GM13976 (cell line): ENCODE data around the gene SHC3.

Experiments
- DNase-seq: peaks from one replicate; pipeline ENCODE4 v3.0.0; 2012; ENCODE audit warnings: low spot score
- in situ Hi-C: fragments of 300-500 bp; cut with MboI; formaldehyde crosslinking; loops from one replicate; pipeline ENCODE4 v1.12.0; 2022; ENCODE audit warnings: low sequenced_read_pairs, mixed read lengths, inconsistent platforms; ENCODE audit not compliant: unreplicated experiment
- TF ChIP-seq, protein P1 (sequence below): IDR thresholded peaks from 2 replicates; pipeline ENCODE4 v1.5.1; 2012; ENCODE audit warnings: borderline replicate concordance, mild to moderate bottlenecking; ENCODE audit not compliant: insufficient read depth; ENCODE audit errors: extremely low read depth, missing control alignments, control extremely low read depth

Gene SHC3

DNA sequence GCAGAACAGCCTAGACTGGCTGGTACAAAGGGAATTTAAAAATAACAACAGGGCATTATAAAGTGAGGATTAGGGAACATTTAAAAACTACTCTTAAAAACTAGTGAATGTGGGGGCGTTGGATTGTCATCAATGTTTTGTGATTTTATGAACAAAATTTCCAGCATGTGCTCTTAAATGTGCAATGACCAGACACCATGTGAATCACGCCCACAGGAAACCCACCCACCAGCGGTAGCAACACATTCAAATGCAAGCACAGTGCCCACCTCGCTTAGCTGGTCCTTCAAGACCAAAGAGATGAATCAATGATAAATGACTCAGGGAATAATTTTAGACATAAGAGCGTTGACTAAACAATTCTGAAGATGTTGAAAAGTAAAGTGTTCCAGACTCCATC, 146.4 kb downstream of the SHC3 start:
- DNase-seq, result no peak
- TF ChIP-seq, protein P1, sequence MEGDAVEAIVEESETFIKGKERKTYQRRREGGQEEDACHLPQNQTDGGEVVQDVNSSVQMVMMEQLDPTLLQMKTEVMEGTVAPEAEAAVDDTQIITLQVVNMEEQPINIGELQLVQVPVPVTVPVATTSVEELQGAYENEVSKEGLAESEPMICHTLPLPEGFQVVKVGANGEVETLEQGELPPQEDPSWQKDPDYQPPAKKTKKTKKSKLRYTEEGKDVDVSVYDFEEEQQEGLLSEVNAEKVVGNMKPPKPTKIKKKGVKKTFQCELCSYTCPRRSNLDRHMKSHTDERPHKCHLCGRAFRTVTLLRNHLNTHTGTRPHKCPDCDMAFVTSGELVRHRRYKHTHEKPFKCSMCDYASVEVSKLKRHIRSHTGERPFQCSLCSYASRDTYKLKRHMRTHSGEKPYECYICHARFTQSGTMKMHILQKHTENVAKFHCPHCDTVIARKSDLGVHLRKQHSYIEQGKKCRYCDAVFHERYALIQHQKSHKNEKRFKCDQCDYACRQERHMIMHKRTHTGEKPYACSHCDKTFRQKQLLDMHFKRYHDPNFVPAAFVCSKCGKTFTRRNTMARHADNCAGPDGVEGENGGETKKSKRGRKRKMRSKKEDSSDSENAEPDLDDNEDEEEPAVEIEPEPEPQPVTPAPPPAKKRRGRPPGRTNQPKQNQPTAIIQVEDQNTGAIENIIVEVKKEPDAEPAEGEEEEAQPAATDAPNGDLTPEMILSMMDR, result no peak
- in situ Hi-C loops, result no loop called here

GRCh38 chr9:89029788-89030187, 148.8 kb downstream of the SHC3 start:
- in situ Hi-C loops, result no loop called here
- DNase-seq, result no peak
- TF ChIP-seq, protein P1, result no peak

GRCh38 chr9:89026876-89027275, 151.7 kb downstream of the SHC3 start:
- in situ Hi-C loops, result no loop called here
- TF ChIP-seq, protein P1, result no peak
- no peak for DNase-seq

DNA sequence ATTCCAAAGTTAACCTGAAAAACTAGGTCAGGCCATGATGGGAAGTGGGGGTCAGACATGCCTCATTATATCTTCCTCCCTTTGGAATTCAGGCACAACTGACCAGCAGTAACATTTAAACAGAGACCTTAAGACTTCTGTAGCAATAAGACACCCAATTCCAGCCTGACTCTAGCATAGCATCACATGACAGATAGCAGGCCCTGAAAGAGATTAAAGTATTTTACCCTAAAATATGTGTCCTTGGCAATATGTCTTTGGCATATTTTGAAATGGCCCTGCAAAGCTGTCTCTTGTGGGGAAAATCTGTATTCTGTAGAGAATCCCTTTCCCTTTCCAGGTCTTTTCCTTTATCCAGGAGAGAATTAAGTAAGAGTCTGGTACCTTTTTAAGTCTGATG, 153.1 kb downstream of the SHC3 start:
- TF ChIP-seq, protein P1, result no peak
- in situ Hi-C loops, result no loop called here
- no peak for DNase-seq

- DNase-seq, result no peak
- TF ChIP-seq, protein P1, result no peak
- in situ Hi-C loops, result no loop called here
These were observed 153.9 kb downstream of the SHC3 start for GRCh38 chr9:89024727-89025126.

- in situ Hi-C loops, result no loop called here
- TF ChIP-seq, protein P1, result no peak
- no peak for DNase-seq
These were observed 154.9 kb downstream of the SHC3 start for GRCh38 chr9:89023740-89024139.

DNA sequence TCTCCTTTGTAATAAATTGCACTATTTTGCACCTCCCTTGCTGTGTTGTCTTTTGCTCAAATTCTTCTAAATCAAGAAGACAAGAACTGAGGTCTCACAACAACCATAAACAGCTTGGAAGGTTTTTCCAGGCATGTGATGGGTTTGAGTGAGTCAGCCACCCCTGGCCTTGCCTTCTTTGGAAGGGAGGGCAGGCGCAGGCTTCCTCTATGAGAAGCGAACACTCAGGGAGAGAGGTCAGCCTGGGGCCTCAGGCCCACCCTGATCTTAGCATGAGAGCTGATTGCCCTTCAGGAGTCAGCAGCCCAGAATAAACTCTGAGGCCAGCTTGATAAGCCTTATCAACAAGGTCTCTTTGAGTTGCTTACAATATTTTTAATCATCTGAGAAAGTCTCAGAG, 155.7 kb downstream of the SHC3 start:
- in situ Hi-C loops, result no loop called here
- TF ChIP-seq, protein P1, result no peak
- no peak for DNase-seq
